Spleen (tissue), 11 donors: ENCODE data around the gene HADHA. TPM values are rescaled to one million over a fixed set of nuclear protein-coding genes. Genes with fewer than 3 reads are reported as not detected.

ENCODE experiments used
- DNase-seq: peaks from one replicate; pipeline ENCODE4 v3.0.0-alpha.2; 2020
- H3K27ac ChIP-seq, 8 donors: fragments of 200-600 bp; sonication (generic) in 7 of 8; 1 replicate in 4 of 8; 2 replicates in 4 of 8; pipeline versions ENCODE4 v1.5.0 to v1.8.0; 2016 to 2021; ENCODE audit warnings: inconsistent platforms in 4 of 8, mild to moderate bottlenecking in 4 of 8, moderate library complexity in 1 of 8
- H3K27me3 ChIP-seq, 7 donors: fragments of 200-600 bp; sonication (generic) in 6 of 7; replicated peaks in 1 of 7; 1 replicate in 4 of 7; 2 replicates in 3 of 7; pipeline versions ENCODE4 v1.5.0 to v1.8.0; 2016 to 2021; ENCODE audit warnings: inconsistent platforms in 3 of 7, mild to moderate bottlenecking in 1 of 7
- H3K36me3 ChIP-seq, 6 donors: fragments of 200-600 bp; sonication (generic) in 5 of 6; 1 replicate in 4 of 6; 2 replicates in 2 of 6; pipeline versions ENCODE4 v1.5.0 to v1.8.0; 2016 to 2021; ENCODE audit warnings: inconsistent platforms in 2 of 6
- H3K4me1 ChIP-seq, 6 donors: fragments of 200-600 bp; sonication (generic) in 5 of 6; 1 replicate in 3 of 6; 2 replicates in 3 of 6; pipeline versions ENCODE4 v1.5.0 to v1.8.0; 2016 to 2021; ENCODE audit warnings: inconsistent platforms in 3 of 6
- H3K4me3 ChIP-seq, 8 donors: fragments of 200-600 bp; sonication (generic) in 7 of 8; 1 replicate in 4 of 8; 2 replicates in 4 of 8; pipeline versions ENCODE4 v1.5.0 to v1.8.0; 2016 to 2021; ENCODE audit warnings: inconsistent platforms in 4 of 8, mild to moderate bottlenecking in 4 of 8, moderate library complexity in 2 of 8
- H3K9me3 ChIP-seq, 8 donors: fragments of 200-600 bp; sonication (generic) in 7 of 8; 1 replicate in 4 of 8; 2 replicates in 4 of 8; pipeline versions ENCODE4 v1.5.0 to v1.8.0; 2016 to 2021; ENCODE audit warnings: inconsistent platforms in 4 of 8
- POLR2A ChIP-seq, 3 donors: fragments of 450-650 bp; IDR thresholded peaks; one replicate each; pipeline ENCODE4 v1.5.1; 2017; ENCODE audit warnings: antibody characterized with exemption in 3 of 3, mild to moderate bottlenecking in 1 of 3
- POLR2AphosphoS5 ChIP-seq, 3 donors: sonication (generic); formaldehyde crosslinking; IDR thresholded peaks; one replicate each; pipeline ENCODE4 v1.5.1; 2017; ENCODE audit warnings: antibody characterized with exemption in 3 of 3
- WGBS, 5 donors: extraction: QIAGEN DNeasy Blood & Tissue Kit in 3 of 5; methylation state at CpG; one replicate each; pipeline versions ENCODE4 v1.1.5 to v1.1.7; 2013 to 2018; 5-methylcytosine and 5-hydroxymethylcytosine counted together
- intact Hi-C: fragments of 100-400 bp; cut with DNase I; formaldehyde crosslinking; loops from one replicate; pipeline ENCODE4 v1.15.0; 2023; ENCODE audit warnings: low total_unique reads
- polyA plus RNA-seq, 3 donors: library from polyadenylated mRNA; stranded (reverse); fragments of 200-250 nt; gene quantifications; one replicate each; pipeline ENCODE4 v1.2.1, GENCODE V29; 2013
- total RNA-seq, 7 donors: library from RNA; depleted of rRNA in 3 of 7; stranded (reverse); fragments of >200 nt in 3 of 7; fragmentation: NEBNext Ultra II Directional in 4 of 7; extraction: Animal tissue kit (Norgen Biotek cat#: 25700) in 4 of 7; gene quantifications; one replicate each; pipeline versions ENCODE4 v1.1.0 to v1.2.1, GENCODE V29; 2016 to 2021
- TF ChIP-seq, protein P1 (sequence below), 11 experiments: fragments of 200-600 bp in 7 of 11; fragments of 450-650 bp in 4 of 11; sonication (generic) in 4 of 11; IDR thresholded peaks in 8 of 11; conservative IDR thresholded peaks in 3 of 11; 1 replicate in 7 of 11; 2 replicates in 4 of 11; pipeline versions ENCODE4 v1.4.0 to v1.8.0; 2016 to 2021; ENCODE audit warnings: antibody characterized with exemption in 11 of 11, inconsistent platforms in 4 of 11, mild to moderate bottlenecking in 1 of 11
- donor health status: healthy with polysubstance abuse.
- donor health status: DM: no; HTN: no; CAD: no; lungs with moderate emphysema.
- donor health status: DM: no; HTN: no; CAD: no.
- donor health status: Bipolar disorder and iron deficiency.
- donor health status: healthy.
- donor health status: DM: no; HTN: no; CAD: no.
- donor health status: DM: yes; HTN: yes; CAD: no.

HADHA gene
- total and polyA plus RNA-seq, 10 donors, result 49.6 to 134 (median 114) TPM

DNA sequence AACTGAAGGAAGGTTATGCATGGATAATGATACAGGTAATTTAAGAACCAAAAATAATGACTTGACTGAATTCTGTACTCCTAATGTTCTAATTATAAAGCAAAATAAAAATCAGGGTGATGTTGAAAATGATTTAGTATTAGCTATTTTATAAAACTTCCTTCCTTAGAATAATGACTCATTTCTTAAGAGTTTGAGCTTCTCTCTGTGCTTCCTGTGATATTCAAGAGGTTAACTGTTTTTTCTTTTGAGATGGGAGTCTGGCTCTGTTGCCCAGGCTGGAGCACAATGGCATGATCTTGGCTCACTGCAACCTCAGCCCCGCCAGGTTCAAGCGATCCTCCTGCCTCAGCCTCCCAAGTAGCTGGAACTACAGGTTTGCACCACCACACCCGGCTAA, 14.8 kb downstream of the HADHA start:
- Histone ChIP-seq H3K4me1 (no peaks in the 10 kb centered on the region), H3K27me3 (no peaks in the 10 kb centered on the region), H3K27ac (no peak overlapping the region), H3K36me3 (peaks cover 9 to 100% (median 90%) of the 10 kb centered on the region in 6 donors), H3K9me3 (peaks cover 0 to 11% (median 0%) of the 10 kb centered on the region in 8 donors), H3K4me3 (no peak overlapping the region)
- no peak for TF ChIP-seq POLR2AphosphoS5 (IDR thresholded peaks at IDR 0.05)
- no peak for TF ChIP-seq POLR2A (IDR thresholded peaks at IDR 0.05)
- TF ChIP-seq, protein P1, sequence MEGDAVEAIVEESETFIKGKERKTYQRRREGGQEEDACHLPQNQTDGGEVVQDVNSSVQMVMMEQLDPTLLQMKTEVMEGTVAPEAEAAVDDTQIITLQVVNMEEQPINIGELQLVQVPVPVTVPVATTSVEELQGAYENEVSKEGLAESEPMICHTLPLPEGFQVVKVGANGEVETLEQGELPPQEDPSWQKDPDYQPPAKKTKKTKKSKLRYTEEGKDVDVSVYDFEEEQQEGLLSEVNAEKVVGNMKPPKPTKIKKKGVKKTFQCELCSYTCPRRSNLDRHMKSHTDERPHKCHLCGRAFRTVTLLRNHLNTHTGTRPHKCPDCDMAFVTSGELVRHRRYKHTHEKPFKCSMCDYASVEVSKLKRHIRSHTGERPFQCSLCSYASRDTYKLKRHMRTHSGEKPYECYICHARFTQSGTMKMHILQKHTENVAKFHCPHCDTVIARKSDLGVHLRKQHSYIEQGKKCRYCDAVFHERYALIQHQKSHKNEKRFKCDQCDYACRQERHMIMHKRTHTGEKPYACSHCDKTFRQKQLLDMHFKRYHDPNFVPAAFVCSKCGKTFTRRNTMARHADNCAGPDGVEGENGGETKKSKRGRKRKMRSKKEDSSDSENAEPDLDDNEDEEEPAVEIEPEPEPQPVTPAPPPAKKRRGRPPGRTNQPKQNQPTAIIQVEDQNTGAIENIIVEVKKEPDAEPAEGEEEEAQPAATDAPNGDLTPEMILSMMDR (IDR thresholded peaks at IDR 0.05 in 8 of 11, conservative IDR thresholded peaks at IDR 0.05 in 3 of 11), result no peak
- DNase-seq, result no peak
- intact Hi-C loops, result no loop called here
- WGBS, 5 donors, result 88 to 100% (median 95%) methylated on average over 3 of the region's 3 CpGs

DNA sequence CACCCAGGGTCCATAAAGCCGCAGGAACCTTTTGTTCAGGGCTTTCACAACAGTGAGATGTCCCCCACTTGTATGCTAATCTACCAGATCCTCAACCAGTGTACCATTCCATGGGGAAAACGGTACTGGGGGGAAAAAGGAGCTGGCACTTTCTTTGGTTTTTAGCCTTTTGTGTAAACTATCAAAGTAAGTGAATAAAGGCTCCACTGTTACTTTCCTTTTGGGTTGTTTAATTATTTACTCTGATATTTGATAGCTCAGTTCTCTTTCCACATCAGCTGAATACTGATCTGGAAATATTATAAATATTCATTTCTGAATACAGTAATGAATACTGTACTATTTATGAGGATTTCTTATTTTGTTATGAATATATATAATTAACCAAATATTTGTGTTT, 20.3 kb downstream of the HADHA start:
- H3K4me3 ChIP-seq, result no peak overlapping the region
- no peak overlapping the region for H3K27ac ChIP-seq
- WGBS, 5 donors, result 94 to 100% (median 98%) methylated on average over 2 of the region's 2 CpGs
- intact Hi-C loops, result no loop called here
- no peak for DNase-seq
- H3K27me3 ChIP-seq, result no peaks in the 10 kb centered on the region
- H3K4me1 ChIP-seq, result no peaks in the 10 kb centered on the region
- peaks cover 7 to 100% (median 49%) of the 10 kb centered on the region in 6 donors for H3K36me3 ChIP-seq
- TF ChIP-seq POLR2A (IDR thresholded peaks at IDR 0.05), result no peak
- TF ChIP-seq, protein P1 (IDR thresholded peaks at IDR 0.05 in 8 of 11, conservative IDR thresholded peaks at IDR 0.05 in 3 of 11), result no peak
- no peak for TF ChIP-seq POLR2AphosphoS5 (IDR thresholded peaks at IDR 0.05)
- H3K9me3 ChIP-seq, result peaks cover 0 to 11% (median 0%) of the 10 kb centered on the region in 8 donors

DNA sequence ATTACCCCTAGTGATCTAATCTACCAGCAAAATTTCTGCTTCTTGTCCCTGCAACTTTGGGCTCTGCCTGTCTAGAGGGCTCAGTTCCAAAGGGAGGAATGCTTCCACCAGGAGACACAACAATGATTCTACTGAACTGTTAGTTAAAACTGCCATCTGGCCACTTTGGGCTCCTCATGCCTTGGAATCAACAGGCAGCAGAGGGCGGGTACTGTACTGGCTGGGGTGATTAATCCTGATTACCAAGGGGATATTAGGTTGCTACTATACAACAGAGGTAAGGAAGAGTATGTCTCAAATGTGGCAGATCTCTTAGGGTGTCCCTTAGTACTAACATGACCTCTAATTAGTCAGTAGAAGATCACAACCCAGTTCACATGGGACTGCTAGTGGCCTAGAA, 21.4 kb downstream of the HADHA start:
- TF ChIP-seq, protein P1 (IDR thresholded peaks at IDR 0.05 in 8 of 11, conservative IDR thresholded peaks at IDR 0.05 in 3 of 11), result no peak
- no peak for TF ChIP-seq POLR2A (IDR thresholded peaks at IDR 0.05)
- TF ChIP-seq POLR2AphosphoS5 (IDR thresholded peaks at IDR 0.05), result no peak
- intact Hi-C loops, result no loop called here
- peaks cover 4 to 100% (median 40%) of the 10 kb centered on the region in 6 donors for H3K36me3 ChIP-seq
- H3K4me1 ChIP-seq, result no peaks in the 10 kb centered on the region
- 91 to 100% (median 98%) methylated on average over 1 of the region's 1 CpG for WGBS, 5 donors
- DNase-seq, result no peak
- H3K4me3 ChIP-seq, result no peak overlapping the region
- no peak overlapping the region for H3K27ac ChIP-seq
- peaks cover 0 to 11% (median 0%) of the 10 kb centered on the region in 8 donors for H3K9me3 ChIP-seq
- no peaks in the 10 kb centered on the region for H3K27me3 ChIP-seq

DNA sequence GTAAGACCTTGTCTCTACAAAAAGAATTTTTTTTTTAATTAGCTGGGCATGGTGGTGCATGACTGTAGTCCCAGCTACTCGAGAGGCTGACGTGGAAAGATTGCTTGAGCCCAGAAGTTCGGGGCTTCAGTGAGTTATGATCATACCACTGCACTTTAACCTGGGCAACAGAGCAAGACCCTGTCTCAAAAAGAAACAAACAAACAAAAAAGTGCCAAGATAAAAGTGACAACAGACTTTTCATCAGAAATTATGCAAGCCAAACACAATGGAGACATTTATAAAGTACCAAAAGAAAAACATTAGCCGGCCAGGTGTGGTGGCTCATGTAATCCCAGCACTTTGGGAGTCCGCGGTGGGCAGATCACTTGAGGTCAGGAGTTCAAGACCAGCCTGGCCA, 26.7 kb downstream of the HADHA start:
- Histone ChIP-seq H3K27me3 (no peaks in the 10 kb centered on the region), H3K36me3 (peaks cover 7 to 100% (median 53%) of the 10 kb centered on the region in 6 donors), H3K9me3 (peaks cover 0 to 6% (median 0%) of the 10 kb centered on the region in 8 donors), H3K4me1 (no peaks in the 10 kb centered on the region), H3K4me3 (no peak overlapping the region), H3K27ac (no peak overlapping the region)
- intact Hi-C loops, result no loop called here
- 79 to 83% (median 81%) methylated on average over 6 of the region's 6 CpGs for WGBS, 5 donors
- TF ChIP-seq POLR2AphosphoS5 (IDR thresholded peaks at IDR 0.05) (no peak), POLR2A (IDR thresholded peaks at IDR 0.05) (no peak)
- TF ChIP-seq, protein P1 (IDR thresholded peaks at IDR 0.05 in 8 of 11, conservative IDR thresholded peaks at IDR 0.05 in 3 of 11), result no peak
- no peak for DNase-seq
